Stomach (tissue), 9 donors: ENCODE data around the gene OR7E24. TPM values are rescaled to one million over a fixed set of nuclear protein-coding genes. Genes with fewer than 3 reads are reported as not detected.

Experiments
- DNase-seq, 2 donors: peaks; one replicate each; pipeline versions ENCODE4 v3.0.0 to v3.0.0-alpha.2; 2013 to 2019
- H3K27ac ChIP-seq, 5 donors: fragments of 200-600 bp in 4 of 5; sonication (generic) in 4 of 5; one replicate each; pipeline ENCODE4 v1.5.1; 2013 to 2019; ENCODE audit warnings: mild to moderate bottlenecking in 1 of 5, moderate library complexity in 1 of 5
- H3K27me3 ChIP-seq, 3 donors: fragments of 200-600 bp; sonication (generic); one replicate each; pipeline ENCODE4 v1.5.1; 2017 to 2019; ENCODE audit warnings: mixed run types in 1 of 3
- H3K36me3 ChIP-seq, 4 donors: fragments of 200-600 bp; sonication (generic); 1 replicate in 3 of 4; 2 replicates in 1 of 4; pipeline ENCODE4 v1.5.1; 2016 to 2019
- H3K4me1 ChIP-seq, 4 donors: fragments of 200-600 bp; sonication (generic); one replicate each; pipeline ENCODE4 v1.5.1; 2016 to 2019
- H3K4me3 ChIP-seq, 4 donors: fragments of 200-600 bp; sonication (generic) in 3 of 4; one replicate each; pipeline ENCODE4 v1.5.1; 2016 to 2019; ENCODE audit warnings: mild to moderate bottlenecking in 1 of 4
- H3K9me3 ChIP-seq, 4 donors: fragments of 200-600 bp; sonication (generic); one replicate each; pipeline ENCODE4 v1.5.1; 2016 to 2019
- EP300 ChIP-seq: sonication (generic); formaldehyde crosslinking; IDR thresholded peaks from one replicate; pipeline ENCODE4 v1.6.1; 2017; ENCODE audit warnings: antibody characterized with exemption
- POLR2A ChIP-seq, 4 donors: fragments of 450-650 bp; IDR thresholded peaks; one replicate each; pipeline ENCODE4 v1.6.1; 2016; ENCODE audit warnings: antibody characterized with exemption in 4 of 4, control low read depth in 2 of 4, mild to moderate bottlenecking in 1 of 4, moderate library complexity in 1 of 4
- POLR2AphosphoS5 ChIP-seq, 3 donors: sonication (generic); formaldehyde crosslinking; IDR thresholded peaks; one replicate each; pipeline ENCODE4 v1.6.1; 2016; ENCODE audit warnings: antibody characterized with exemption in 3 of 3
- WGBS, 5 donors: extraction: QIAGEN DNeasy Blood & Tissue Kit in 3 of 5; methylation state at CpG; one replicate each; pipeline versions ENCODE4 v1.1.5 to v1.1.7; 2013 to 2018; 5-methylcytosine and 5-hydroxymethylcytosine counted together
- intact Hi-C: fragments of 100-400 bp; cut with DNase I; formaldehyde crosslinking; loops from one replicate; pipeline ENCODE4 v1.15.1; 2023; ENCODE audit warnings: low total_unique reads
- polyA plus RNA-seq, 3 donors: library from polyadenylated mRNA; stranded (reverse); fragments of 200-250 nt; gene quantifications; one replicate each; pipeline ENCODE4 v1.2.3, GENCODE V29; 2013
- total RNA-seq, 5 donors: library from RNA; depleted of rRNA; stranded (reverse); fragments of >200 nt; gene quantifications; one replicate each; pipeline versions ENCODE4 v1.1.0 to v1.2.3, GENCODE V29; 2014 to 2016
- TF ChIP-seq, protein P1 (sequence below), 7 experiments: fragments of 450-650 bp in 4 of 7; fragments of 200-600 bp in 3 of 7; sonication (generic) in 3 of 7; IDR thresholded peaks; one replicate each; pipeline ENCODE4 v1.5.1; 2016 to 2019; ENCODE audit warnings: antibody characterized with exemption in 7 of 7, control low read depth in 2 of 7, mild to moderate bottlenecking in 1 of 7
- donor health status: healthy with polysubstance abuse.
- donor health status: Bipolar disorder and iron deficiency.
- donor health status: healthy.

The OR7E24 gene
- total and polyA plus RNA-seq, 8 donors = not detected

DNA sequence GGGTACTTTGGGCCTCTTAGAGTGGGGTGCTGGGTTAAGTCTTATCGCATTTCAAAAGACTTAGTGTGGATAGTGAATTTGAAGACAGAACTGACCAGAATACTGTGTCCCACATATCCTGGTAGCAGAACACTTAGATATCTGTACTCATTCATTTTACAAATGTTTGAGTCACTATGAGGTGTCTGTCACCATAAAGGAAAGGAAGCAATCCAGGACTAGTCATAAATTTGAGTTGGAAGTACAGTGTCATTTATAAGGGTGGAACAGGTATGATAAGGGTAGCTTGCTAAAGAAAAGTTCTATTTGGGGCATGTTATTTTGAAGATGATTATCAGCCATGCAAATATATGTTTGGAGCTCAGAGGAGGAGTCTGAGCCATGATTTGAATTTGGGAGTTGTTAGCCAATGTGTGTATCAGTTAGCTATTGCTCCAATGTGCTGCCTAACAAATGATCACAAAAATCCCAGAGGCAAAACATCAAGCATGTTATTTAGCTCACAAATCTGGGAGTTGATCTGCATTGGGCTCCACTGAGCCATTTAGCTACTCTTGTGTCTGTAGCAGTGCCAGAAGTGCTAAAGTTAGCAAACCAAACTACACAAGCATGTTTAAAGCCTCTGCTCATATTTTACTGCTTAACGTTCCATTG lies 38.6 kb downstream of the OR7E24 start:
- Histone ChIP-seq H3K9me3 (peaks cover 42 to 100% (median 87%) of the 10 kb centered on the region in 4 donors), H3K4me3 (no peak overlapping the region), H3K27ac (no peak overlapping the region), H3K36me3 (peaks cover 20 to 65% (median 37%) of the 10 kb centered on the region in 4 donors), H3K4me1 (no peaks in the 10 kb centered on the region), H3K27me3 (no peaks in the 10 kb centered on the region)
- DNase-seq = no peak
- TF ChIP-seq POLR2A (IDR thresholded peaks at IDR 0.05) (no peak), EP300 (no peak), POLR2AphosphoS5 (IDR thresholded peaks at IDR 0.05) (no peak)
- TF ChIP-seq, protein P1, sequence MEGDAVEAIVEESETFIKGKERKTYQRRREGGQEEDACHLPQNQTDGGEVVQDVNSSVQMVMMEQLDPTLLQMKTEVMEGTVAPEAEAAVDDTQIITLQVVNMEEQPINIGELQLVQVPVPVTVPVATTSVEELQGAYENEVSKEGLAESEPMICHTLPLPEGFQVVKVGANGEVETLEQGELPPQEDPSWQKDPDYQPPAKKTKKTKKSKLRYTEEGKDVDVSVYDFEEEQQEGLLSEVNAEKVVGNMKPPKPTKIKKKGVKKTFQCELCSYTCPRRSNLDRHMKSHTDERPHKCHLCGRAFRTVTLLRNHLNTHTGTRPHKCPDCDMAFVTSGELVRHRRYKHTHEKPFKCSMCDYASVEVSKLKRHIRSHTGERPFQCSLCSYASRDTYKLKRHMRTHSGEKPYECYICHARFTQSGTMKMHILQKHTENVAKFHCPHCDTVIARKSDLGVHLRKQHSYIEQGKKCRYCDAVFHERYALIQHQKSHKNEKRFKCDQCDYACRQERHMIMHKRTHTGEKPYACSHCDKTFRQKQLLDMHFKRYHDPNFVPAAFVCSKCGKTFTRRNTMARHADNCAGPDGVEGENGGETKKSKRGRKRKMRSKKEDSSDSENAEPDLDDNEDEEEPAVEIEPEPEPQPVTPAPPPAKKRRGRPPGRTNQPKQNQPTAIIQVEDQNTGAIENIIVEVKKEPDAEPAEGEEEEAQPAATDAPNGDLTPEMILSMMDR (IDR thresholded peaks at IDR 0.05) = no peak
- intact Hi-C loops = no loop called here
- 95 to 98% (median 97%) methylated on average over 2 of the region's 2 CpGs for WGBS, 5 donors

DNA sequence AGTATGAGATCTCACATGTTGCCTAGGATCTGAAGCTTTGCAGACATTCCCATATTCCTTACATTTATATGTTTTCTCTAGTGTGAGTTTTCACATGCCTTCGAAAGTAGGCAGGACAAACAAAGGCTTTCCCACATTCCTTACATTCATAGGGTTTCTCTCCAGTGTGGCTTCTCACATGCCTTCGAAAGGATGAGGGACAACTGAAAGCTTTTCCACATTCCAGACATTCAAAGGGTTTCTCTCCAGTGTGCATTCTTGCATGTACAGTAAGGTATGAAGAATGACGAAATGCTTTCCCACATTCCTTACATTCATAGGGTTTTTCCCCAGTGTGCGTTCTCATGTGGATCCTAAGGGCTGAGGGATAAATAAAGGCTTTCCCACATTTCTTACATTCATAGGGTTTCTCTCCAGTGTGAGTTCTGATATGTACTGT lies 44.7 kb downstream of the OR7E24 start:
- WGBS, 5 donors = 89 to 99% (median 96%) methylated on average over 4 of the region's 4 CpGs
- intact Hi-C loops = no loop called here
- no peak for DNase-seq
- TF ChIP-seq, protein P1 (IDR thresholded peaks at IDR 0.05) = no peak
- no peak for TF ChIP-seq POLR2AphosphoS5 (IDR thresholded peaks at IDR 0.05)
- peaks cover 74 to 96% (median 84%) of the 10 kb centered on the region in 4 donors for H3K36me3 ChIP-seq
- no peaks in the 10 kb centered on the region for H3K4me1 ChIP-seq
- H3K27me3 ChIP-seq = no peaks in the 10 kb centered on the region
- peaks cover 80 to 100% (median 93%) of the 10 kb centered on the region in 4 donors for H3K9me3 ChIP-seq
- no peak overlapping the region for H3K4me3 ChIP-seq
- no peak overlapping the region for H3K27ac ChIP-seq

DNA sequence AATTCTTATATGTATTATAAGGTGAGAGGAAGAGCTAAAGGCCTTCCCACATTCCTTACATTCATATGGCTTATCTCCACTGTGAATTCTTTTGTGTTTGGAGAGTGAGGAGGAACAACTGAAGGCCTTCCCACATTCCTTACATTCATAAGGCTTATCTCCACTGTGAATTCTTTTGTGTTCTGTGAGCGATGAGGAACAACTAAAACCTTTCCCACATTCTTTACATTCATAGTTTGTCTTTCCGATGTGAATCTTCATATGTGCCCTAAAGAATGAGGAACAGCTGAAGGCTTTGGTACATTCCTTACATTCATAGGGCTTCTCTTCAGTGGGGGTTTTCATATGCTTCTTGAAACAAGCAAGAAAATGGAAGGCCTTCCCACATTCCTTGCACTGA lies 45.6 kb downstream of the OR7E24 start:
- H3K4me1 ChIP-seq = no peaks in the 10 kb centered on the region
- no peak for DNase-seq
- H3K4me3 ChIP-seq = no peak overlapping the region
- TF ChIP-seq POLR2AphosphoS5 (IDR thresholded peaks at IDR 0.05) = no peak
- H3K27ac ChIP-seq = no peak overlapping the region
- peaks cover 83 to 100% (median 93%) of the 10 kb centered on the region in 4 donors for H3K36me3 ChIP-seq
- no peaks in the 10 kb centered on the region for H3K27me3 ChIP-seq
- 84 to 95% (median 92%) methylated on average over 2 of the region's 2 CpGs for WGBS, 5 donors
- H3K9me3 ChIP-seq = peaks cover 83 to 100% (median 96%) of the 10 kb centered on the region in 4 donors
- intact Hi-C loops = no loop called here

Other genes with a start within 250 kb of the OR7E24 start
- under 1 TPM in 2 of 5 donors, not detected in 3; 0.45 to 0.55 TPM for gene MUC16, start 240.5 kb upstream of the OR7E24 start, total RNA-seq
- gene MUC16, start 240.5 kb upstream of the OR7E24 start, polyA plus RNA-seq = under 1 TPM in 1 of 3 donors, not detected in 2; 0.28 TPM
- gene OR1M1, start 163.9 kb upstream of the OR7E24 start, total RNA-seq = not detected
- not detected for gene OR1M1, start 163.9 kb upstream of the OR7E24 start, polyA plus RNA-seq
- not detected for gene OR7G2, start 143.5 kb upstream of the OR7E24 start, total RNA-seq
- not detected for gene OR7G2, start 143.5 kb upstream of the OR7E24 start, polyA plus RNA-seq
- not detected for gene OR7G1, start 135.2 kb upstream of the OR7E24 start, total RNA-seq
- gene OR7G1, start 135.2 kb upstream of the OR7E24 start, polyA plus RNA-seq = not detected
- gene OR7G3, start 124.0 kb upstream of the OR7E24 start, total RNA-seq = not detected
- gene OR7G3, start 124.0 kb upstream of the OR7E24 start, polyA plus RNA-seq = not detected
- gene ZNF317, start 110.5 kb upstream of the OR7E24 start, total RNA-seq = 10 to 100 TPM; 17.8 to 33.6 (median 19.3) TPM
- 10 to 100 TPM; 23.5 to 29.6 (median 25.3) TPM for gene ZNF317, start 110.5 kb upstream of the OR7E24 start, polyA plus RNA-seq
- 10 to 100 TPM in 1 of 5 donors, under 1 TPM in 2, not detected in 2; 0.29 to 11.0 (median 0.55) TPM for gene OR7D2, start 72.0 kb upstream of the OR7E24 start, total RNA-seq
- under 1 TPM in 1 of 3 donors, not detected in 2; 0.05 TPM for gene OR7D2, start 72.0 kb upstream of the OR7E24 start, polyA plus RNA-seq
- not detected for gene OR7D4, start 31.3 kb upstream of the OR7E24 start, total RNA-seq
- gene OR7D4, start 31.3 kb upstream of the OR7E24 start, polyA plus RNA-seq = not detected
- 10 to 100 TPM in 2 of 5 donors, 1 to 10 TPM in 2, not detected in 1; 2.2 to 53.6 (median 10.2) TPM for gene ZNF699, start 58.9 kb downstream of the OR7E24 start, total RNA-seq
- 1 to 10 TPM in 2 of 3 donors, under 1 TPM in 1; 0.63 to 3.1 (median 1.2) TPM for gene ZNF699, start 58.9 kb downstream of the OR7E24 start, polyA plus RNA-seq
- 10 to 100 TPM; 11.6 to 52.2 (median 16.9) TPM for gene ZNF559, start 73.2 kb downstream of the OR7E24 start, total RNA-seq
- 10 to 100 TPM in 1 of 3 donors, 1 to 10 TPM in 2; 7.3 to 18.8 (median 9.6) TPM for gene ZNF559, start 73.2 kb downstream of the OR7E24 start, polyA plus RNA-seq
- 1 to 10 TPM in 4 of 5 donors, not detected in 1; 1.6 to 4.6 (median 3.2) TPM for gene ZNF177, start 112.1 kb downstream of the OR7E24 start, total RNA-seq
- gene ZNF177, start 112.1 kb downstream of the OR7E24 start, polyA plus RNA-seq = 1 to 10 TPM in 1 of 3 donors, under 1 TPM in 2; 0.50 to 2.4 (median 0.92) TPM
- 10 to 100 TPM; 15.2 to 37.8 (median 26.8) TPM for gene ZNF266, start 184.6 kb downstream of the OR7E24 start, total RNA-seq
- 10 to 100 TPM in 1 of 3 donors, 1 to 10 TPM in 2; 6.4 to 39.6 (median 9.9) TPM for gene ZNF266, start 184.6 kb downstream of the OR7E24 start, polyA plus RNA-seq
- gene ZNF560, start 247.7 kb downstream of the OR7E24 start, total RNA-seq = not detected
- not detected for gene ZNF560, start 247.7 kb downstream of the OR7E24 start, polyA plus RNA-seq